Stimulated activated CD4-positive, alpha-beta T cell treated with anti-CD3 and anti-CD28 coated beads, Interleukin-15, amount 100 ng/mL, for 48 hours (primary cell): ENCODE results near the gene ENPP1.
"Not testable (repeated sequence)": the region's sequence is repeated elsewhere in the genome, so short reads cannot be mapped to it uniquely, and the experiment has no call there.

Experiments
- DNase-seq, 2 donors: peaks; one replicate each; pipeline ENCODE4 v3.0.0-alpha.2; 2020; ENCODE audit warnings: low read depth in 2 of 2

Gene ENPP1

DNA sequence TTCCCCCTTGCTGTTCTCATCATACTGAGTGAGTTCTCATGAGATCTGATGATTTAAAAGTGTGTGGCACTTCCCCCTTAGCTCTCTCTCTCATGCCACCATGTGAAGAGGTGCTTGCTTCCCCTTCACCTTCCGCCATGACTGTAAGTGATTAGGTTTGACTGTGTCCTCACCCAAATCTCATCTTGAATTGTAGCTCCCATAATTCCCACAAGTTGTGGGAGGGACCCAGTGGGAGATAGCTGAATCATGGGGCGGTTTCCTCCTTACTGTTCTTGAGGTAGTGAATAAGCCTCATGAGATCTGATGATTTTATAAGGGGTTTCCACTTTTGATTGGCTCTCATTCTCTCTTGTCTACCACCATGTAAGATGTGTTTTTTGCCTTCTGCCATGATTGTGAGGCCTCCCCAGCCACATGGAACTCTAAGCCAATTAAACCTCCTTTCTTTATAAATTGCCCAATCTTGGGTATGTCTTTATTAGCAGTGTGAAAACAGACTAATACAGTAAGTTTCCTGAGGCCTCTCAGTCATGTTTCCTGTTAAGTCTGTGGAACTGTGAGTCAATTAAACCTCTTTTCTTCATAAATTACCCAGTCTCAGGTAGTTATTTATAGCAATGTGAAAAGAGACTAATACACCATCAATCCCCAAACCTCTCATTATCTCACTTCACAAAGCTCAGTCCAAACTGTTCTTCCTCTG lies 108.4 kb downstream of the ENPP1 start:
- not testable (repeated sequence) for DNase-seq

DNA sequence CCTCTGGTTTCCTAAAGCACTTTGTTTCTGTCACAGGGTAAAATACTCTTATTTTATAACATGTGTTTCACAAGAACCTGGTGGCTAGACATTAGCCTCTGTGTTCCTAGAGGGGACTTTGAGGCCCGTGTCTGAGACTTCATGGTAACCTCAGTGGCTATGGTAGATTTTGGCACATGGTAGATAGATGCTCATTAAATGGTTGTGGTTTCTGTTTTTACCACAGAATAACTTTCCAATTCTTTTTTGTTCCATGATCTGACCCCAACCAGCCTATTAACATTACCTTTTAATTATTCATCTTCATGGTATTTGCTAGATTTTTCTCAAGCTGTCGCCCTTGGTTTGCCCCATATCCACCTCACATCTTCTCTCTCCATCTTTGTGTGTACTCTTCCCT lies 109.0 kb downstream of the ENPP1 start:
- DNase-seq = no peak

DNA sequence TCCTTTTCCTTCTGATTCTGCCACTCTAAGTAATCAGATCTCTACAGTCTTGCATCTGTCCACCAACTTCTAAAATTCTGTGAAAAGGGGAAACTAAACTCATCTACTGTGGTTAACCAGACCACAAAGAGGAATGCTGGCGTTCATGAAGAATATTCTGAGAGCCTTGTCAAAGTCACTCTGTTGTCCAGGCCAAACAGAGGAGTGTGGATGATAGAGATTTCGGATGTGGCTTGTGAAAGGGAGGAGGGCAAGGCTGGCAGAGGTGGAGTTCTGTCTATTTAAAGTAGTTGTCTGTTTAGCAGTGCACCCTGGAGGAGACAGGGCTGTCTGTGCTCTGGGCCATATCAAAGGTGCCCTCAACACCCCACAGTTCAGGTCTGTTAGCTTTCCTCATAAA lies 109.5 kb downstream of the ENPP1 start:
- no peak for DNase-seq

DNA sequence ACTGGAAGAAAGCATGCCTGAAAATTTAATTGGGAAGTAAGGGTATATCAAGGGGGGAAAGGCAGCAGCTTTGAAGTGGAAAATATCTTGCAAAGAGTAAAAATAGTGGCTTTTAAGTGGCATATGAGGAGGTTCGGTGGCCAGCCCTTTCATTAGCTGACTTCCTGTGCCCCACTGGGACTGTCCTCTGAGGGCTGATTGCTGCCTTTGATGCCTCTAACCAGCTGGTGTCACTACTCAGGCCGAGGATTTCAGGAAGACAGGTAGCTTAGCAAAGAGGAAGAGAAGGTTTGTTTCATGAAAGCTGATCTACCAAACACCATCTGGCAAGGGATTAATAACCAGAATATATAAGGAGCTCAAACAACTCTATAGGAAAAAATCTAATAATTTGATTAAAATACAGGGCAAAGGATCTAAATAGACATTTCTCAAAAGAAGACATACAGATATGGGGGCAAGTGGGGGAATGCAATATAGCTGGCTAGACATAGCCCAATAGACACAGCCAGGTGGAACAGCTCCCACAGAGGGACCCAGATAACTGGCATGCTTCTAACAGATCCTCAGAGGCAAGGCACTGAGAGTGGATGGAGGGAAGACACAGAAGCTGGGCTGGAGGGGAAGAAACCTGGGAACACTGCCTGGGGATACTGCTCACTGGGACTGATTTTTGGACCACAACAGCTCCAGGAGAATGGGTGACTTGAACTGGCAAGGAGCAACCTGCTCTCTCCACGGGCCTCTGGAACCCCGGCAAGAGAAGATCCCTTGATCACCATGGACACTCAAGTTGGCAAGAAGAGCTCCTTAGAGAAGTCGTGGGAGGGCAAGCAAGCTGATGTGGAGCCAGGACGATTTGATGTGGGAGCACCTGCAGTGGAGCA lies 110.2 kb downstream of the ENPP1 start:
- no peak for DNase-seq

DNA sequence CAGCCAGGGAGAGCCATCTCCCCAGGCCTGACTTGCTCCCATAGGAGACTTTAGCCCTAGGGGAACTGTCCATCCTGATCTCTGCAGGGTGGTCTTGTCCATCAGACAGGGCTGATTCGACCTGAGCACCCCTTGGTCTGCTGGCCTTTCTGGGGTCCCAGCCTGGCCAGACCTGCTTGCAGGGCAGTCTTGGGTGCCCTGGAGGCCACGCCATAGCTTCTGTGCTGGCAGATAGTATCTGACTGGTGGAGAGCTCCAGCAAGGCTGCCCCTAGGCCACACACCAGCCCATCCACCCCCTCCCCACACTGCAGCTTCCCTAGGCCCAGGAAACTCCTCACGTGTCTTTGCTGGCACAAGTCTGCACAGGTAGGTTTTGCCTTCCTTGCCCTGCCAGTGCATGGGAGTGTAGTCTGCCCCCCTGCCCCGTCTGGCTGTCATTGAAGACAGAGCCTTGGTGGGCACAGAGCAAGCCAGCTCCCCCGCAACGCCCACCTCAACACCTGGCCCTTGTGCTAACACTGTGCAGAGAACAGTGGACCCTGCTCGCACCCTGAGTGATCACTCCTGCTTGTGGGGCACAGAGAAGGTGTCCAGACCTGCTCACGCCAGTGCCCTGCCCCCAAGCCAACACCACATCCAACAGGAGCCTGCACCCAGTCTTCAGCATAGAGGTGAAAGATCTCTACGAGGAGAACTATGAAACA lies 111.0 kb downstream of the ENPP1 start:
- DNase-seq = no peak

DNA sequence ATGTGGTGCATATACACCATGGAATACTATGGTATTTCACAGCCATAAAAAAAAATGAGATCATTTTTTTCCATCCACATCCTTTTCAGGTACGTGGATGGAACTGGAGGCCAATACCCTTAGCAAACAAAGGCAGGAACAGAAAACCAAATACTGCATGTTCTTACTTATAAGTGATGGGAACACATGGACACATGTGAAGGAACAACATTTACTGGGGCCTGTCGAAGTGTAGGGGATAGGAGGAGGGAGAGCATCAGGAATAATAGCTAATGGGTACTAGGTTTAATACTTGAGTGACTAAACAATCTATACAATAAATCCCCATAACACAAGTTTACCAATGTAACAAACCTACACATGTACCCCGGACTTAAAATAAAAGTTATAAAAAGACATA lies 112.8 kb downstream of the ENPP1 start:
- DNase-seq = no peak

DNA sequence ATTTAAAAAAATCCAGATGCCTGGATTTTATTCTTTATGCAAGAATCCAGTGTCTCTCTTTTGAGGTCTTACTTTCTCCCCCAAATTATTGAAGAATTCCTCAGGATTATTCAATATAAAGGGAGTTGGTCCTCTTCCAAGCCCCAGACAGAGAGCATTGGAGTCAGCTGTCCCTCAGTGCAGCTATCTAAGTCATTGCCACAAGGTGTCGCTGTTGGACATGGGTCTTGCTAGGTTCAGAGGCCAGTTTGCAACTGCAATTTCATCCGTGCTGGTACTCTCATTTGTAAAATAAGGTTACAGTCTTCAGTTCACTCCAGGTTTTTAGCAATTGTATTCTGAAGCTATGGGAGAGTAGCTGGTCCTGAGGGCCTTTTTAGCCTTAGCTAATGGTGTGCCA lies 115.5 kb downstream of the ENPP1 start:
- DNase-seq = peak; percentile 10 to 29

DNA sequence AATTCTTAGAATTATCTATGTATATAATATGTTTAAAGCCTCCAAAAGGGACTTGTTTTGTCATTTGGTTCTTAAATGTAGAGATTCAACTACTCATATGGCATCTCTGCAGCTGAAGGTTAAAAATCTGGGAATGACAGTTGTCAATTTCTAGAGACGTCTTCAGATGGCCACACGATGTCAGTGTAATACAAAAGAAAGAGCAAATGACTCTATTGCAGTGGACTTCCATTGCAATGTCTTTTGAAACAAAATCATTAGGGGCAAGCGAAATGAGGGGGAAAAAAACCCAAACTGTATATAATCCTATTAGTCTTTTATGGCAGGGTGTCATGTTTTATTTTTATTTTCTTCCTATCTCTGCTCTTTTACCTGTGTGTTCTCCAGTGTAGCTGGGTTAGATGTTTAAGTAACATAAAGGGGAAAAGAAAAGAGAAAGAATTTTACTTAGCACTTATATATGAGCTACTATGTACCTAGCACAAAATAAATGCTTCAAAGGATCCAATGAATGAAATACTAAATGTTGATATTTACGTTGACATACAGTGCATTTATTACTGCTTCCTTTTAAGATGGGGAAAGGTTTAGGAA lies 117.2 kb downstream of the ENPP1 start:
- no peak for DNase-seq

DNA sequence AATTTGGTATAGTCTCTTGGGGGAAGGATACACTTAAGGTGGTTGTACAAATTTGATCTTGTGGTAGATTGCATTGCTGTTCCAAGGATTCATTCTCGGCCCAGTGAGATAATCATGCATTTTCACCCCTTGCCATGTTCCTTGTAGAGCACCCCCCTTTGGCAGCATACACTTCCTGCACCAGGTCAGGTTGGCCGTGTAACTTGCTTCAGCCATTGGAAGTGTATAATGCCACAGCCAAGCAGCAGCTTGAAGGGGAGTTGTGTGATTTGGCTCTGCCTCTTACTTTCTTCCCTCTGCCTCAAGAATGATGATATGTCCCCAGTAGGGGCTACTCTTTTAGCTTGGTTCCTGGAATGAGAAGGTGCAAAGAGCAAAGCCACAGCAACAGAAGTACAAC lies 121.4 kb downstream of the ENPP1 start:
- no peak for DNase-seq

DNA sequence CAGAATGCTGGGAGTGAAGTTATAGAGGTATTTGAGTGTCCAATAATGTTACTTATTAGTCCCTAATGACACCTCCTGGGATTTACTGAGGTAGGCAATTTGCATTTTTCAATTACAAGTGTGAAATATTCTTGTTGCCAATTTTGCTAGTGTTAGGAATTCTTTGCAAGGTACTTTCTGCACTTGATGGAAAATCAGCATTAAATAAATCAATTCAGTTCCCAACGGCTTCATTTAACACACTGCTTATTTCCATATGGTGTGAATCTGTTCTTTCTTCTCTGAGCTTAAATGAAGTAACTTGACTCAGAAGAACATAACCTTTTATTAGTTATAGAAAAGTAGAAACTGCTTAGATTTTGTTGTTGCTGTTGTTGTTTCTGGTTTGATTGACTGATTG lies 122.2 kb downstream of the ENPP1 start:
- DNase-seq = no peak

DNA sequence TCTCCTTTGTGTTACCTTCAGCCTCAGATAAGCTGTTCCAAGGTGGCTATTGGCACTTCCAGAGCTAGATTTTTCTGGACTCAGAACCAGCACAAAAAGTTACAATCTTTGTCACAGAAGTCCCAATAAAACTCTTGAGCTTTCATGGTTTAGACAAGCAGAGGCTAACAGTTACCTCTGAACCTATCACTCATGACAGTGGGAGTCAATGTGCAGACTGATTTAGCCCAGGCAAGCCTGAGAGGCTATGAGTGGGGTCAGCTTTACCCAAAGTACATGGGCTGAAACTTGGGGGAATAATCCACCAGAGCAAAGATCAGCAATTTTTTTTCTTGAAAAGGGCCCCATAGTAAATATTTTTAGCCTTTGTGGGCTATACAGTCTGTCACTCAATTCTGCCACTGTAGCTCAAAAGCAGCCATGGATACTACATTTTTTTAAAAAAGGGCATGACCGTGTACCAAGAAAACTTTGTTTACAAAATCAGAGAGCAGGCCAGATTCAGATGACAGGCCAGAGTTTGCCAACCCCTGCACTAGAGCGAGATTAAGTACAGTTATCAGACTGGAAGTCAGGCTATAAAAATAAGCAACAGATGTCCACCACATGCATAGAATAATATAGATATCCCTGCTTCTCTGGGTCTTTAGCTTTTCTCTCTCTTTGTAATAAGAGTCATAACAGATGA lies 123.4 kb downstream of the ENPP1 start:
- no peak for DNase-seq

DNA sequence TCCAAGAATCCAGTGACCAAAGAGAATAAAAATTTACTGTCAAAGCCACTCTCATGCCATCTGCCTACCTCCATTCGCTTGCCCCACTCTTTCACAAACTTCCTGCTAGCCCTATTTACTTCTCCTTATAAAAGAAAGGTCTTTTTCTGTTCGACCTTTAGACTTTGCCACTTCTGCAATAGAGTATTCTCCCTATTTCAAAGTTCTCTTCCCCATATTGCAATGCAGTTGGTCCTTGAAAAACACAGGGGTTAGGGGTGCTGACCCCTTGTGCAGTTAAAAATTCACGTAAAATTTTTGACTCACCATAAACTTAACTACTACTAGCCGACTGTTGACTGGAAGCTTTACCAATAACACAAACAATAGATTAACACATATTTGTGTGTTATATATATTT lies 128.3 kb downstream of the ENPP1 start:
- no peak for DNase-seq

DNA sequence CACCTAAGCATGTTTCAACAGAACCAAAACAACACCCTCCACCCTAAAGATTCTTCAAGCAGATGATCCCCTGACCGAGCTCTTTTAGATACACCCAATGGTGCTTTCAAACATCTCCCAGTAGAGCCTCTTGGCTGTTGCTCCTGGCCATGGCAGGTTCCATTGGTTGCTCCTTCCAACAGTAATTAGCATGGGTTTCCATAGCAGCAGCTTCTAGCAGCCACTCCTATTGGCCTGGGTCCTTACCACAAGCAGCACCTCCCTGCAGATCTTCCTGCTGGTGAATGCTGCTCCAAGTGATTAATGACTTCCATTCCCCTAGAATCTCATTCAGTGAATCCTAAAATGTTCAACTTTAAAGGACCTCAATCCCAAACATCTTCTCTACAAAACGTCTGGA lies 129.4 kb downstream of the ENPP1 start:
- DNase-seq = no peak

DNA sequence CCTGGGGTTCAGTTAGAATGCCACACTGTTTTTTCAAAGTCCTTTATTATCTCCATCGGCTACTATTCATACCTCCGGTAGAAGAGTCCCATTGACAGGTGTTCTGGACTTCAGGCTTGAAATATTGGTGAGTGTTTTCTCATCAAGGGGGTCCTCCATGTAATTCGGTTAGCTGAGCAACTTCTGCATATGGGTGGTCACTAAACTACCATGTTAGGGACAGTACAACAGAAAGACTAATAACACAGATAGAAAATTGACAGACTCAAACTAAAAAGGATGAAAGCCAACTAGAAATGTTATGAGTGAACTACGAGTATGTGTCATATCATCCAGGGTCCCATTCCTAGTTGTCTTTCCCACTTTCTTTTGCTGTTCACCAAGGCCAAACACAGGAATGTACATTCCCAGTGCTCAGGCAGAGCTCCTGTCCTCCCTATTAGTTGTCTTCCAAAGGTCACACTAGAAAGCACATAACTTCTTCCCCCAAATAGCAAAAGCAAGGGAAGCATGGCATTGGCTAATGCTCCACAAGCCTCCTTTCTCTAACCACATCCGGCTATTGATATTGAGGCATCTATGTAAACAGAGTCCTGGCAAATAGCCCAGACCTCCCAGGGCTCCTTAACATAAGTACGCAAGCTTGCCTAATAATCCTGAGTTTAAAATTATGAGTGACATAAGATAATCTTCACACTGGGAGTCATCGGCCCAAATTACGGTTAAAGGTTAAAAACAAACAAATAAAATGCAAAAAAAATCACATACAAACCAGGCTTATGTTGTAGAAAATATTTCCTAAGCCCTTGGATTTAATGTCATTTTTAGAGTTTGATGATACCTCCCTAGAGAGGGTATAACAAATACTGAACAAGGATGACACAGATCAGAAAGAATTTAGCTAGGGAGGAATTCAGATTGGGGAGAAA lies 130.1 kb downstream of the ENPP1 start:
- DNase-seq = no peak
